GM19099 (cell line): ENCODE measurements around the gene TM9SF4.

Experiments used
- POLR2A ChIP-seq: IDR thresholded peaks from 3 replicates; pipeline ENCODE4 v1.6.1; 2011; ENCODE audit warnings: low read depth; ENCODE audit not compliant: insufficient read length; ENCODE audit errors: extremely low read depth

TM9SF4 gene, protein sequence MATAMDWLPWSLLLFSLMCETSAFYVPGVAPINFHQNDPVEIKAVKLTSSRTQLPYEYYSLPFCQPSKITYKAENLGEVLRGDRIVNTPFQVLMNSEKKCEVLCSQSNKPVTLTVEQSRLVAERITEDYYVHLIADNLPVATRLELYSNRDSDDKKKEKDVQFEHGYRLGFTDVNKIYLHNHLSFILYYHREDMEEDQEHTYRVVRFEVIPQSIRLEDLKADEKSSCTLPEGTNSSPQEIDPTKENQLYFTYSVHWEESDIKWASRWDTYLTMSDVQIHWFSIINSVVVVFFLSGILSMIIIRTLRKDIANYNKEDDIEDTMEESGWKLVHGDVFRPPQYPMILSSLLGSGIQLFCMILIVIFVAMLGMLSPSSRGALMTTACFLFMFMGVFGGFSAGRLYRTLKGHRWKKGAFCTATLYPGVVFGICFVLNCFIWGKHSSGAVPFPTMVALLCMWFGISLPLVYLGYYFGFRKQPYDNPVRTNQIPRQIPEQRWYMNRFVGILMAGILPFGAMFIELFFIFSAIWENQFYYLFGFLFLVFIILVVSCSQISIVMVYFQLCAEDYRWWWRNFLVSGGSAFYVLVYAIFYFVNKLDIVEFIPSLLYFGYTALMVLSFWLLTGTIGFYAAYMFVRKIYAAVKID

DNA sequence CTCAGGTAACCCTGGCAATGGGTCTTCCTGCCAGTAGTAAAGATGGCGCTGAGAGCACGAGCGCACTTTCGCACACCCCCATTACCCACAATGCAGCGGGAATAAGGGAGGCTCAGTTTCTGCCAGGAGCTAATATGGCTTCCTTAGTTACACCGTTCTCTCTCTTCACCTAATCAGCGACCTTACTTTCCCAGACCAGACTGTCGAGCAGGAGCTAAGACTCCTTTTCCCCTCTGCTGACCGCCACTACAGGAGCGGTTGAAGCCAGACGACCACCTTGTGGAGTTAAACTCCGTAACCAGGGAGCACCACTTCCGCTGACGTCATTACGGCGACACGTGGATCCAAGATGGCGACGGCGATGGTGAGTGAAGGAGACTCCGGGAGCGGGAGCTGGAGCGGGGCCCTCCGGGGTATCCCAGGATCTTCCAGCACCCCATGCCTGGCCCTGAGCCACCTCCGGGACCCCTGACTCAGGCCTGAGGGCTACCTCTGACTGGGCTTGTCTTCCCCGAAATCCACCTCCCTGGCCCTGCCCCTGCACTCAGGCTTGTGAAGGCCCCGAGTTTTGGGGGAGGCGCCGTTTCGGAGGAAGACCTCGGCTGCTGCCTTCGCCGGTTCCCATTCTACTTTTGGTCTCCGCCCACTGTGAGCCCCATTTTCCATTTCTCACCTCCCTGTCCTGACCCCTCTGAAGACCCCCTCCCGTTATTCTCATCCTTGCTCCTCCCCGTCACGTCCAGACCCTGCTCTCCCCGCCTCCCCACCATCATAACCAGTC is at the start of gene TM9SF4:
Gene TM9SF4, plus strand, starts transcription at position 323 of the 781 bp plus-strand sequence. Its CDS starts 27 bp downstream, at position 350.
- TF ChIP-seq POLR2A: peak; percentile 83

DNA sequence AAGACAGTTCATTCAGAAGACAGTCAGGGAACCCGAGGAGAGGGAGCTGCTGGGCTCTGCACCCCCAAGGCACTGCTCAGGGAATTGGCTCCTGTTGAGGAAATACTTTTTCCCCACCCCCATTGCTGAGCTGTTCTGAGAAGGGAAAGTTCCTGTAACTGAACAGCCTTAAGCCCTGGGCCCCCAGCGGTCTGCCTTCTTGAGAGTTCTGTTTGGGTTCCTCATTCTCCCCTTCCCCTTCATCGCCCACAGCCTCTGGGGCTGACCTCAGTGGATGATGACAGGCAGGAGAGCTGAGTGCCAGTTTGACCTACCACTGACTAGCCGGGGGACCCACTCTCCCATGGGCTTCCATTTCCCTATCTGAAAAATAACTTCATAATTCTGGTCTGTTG is 46.7 kb upstream of the TM9SF4 start:
- TF ChIP-seq POLR2A: no peak

DNA sequence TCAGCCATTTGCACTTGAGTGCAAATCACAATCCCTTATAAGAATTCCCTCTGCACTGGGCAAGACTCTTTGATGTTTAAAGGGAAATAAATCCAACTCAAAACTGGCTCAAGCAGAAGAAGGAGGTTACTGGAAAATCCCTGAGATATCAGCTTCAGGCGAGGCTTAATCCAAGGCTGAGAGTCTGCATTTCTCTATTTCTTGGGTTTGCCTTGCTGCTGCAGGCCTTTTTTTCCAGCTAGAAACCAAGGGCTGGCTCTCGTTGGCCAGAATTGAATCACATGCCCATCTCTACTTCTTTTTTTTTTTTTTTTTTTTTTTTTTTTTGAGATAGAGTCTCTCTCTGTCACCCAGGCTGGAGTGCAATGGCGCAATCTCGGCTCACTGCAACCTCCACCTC is 45.8 kb upstream of the TM9SF4 start:
- no peak for TF ChIP-seq POLR2A

DNA sequence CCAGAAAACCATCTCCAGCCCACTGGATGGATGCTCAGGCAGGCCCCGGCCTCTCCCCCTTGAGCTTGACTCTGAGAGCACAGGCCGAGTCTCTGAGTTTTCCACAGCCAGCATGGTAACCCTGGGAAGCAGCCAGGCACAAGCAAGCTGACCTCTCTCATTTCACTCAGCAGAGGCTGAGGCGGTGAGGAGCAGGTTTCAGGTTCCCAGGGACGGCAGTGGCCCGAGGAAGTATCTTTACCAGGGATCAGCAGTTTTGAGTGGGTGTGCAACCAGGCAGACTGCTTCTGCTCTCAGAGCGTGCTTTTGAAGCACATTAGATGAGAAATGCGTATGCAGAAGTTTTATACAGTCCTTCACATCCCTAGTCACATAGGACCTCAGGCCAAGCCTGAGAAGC is 44.8 kb upstream of the TM9SF4 start:
- no peak for TF ChIP-seq POLR2A

DNA sequence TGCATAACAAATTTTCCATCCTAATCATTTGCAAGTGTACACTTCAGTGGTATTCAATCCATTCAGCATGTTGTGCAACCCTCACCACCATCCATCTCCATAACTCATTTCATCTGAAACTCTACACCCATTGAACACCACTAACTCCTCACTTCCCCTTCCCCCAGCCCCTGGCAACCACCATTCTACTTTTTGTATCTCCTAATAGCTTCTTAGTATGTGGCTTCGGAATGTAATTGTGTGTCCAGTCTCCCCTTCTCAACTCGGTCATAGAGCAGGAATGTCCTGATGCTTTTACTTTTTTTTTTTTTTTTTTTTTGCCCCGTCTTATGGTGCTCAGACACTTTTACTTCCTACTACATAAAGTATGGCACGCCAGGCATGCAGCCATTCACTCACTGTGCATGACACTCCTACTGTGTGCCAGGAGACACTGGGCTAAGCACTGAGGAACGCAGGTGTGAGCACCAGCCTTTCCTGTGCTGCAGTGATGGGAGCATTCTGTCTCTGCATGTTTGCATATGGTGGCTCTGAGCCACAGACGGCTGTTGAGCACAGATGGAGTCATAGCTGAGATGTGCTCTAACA is 42.2 kb upstream of the TM9SF4 start:
- no peak for TF ChIP-seq POLR2A

DNA sequence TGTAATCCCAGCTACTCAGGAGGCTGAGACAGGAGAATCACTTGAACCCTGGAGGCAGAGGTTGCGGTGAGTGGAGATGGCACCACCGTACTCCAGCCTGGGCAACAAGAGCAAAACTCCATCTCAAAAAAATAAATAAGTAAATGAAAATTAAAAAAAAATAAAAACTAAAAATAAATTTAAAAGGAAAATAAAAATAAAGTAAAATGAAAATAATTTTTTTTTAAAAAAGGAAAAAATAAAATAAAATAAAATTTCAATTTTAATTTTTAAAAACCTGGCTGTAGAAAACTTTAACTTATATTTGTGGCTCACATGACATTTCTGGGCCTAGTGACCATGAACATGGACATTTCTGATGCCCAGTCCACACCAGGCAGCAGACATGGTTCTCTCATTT is 41.3 kb upstream of the TM9SF4 start:
- TF ChIP-seq POLR2A: no peak

DNA sequence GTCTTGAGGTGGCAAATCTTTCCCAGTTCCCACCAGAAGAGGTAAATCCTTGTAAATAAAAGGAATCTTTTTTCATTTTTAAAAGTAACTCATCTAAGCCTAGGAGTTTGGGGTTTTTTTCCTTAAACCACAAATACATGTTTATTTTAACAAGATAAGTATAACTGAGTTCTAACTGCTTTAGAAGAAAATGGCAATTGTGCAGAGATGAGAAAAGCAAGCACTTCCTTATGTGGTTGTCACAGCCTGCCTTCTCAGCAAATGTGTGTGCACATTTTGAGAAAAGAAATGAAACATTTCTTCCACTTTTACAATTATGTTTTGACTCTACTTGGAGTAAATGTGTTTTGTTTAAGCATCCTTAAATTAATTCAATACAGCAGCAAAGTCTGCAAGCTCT is 39.8 kb upstream of the TM9SF4 start:
- TF ChIP-seq POLR2A: no peak

DNA sequence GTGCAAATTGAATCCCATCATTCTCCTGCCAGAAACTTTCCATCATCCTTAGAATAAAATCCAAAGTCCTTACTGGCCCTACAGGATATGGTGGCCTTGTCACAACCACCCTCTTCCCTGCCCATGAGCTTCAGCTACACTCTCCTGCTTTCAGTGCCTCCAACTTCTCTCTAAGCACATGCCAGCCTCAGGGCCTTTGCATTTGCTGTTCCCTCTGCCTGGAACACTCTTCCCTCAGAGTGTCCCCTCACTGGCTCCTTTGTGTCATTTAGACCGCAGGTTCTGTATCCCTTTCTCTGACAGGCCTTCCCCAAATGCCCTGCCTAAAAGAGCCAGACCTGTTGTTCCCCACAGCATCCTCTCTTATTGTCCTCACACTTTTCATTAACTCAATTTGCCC is 39.2 kb upstream of the TM9SF4 start:
- no peak for TF ChIP-seq POLR2A

DNA sequence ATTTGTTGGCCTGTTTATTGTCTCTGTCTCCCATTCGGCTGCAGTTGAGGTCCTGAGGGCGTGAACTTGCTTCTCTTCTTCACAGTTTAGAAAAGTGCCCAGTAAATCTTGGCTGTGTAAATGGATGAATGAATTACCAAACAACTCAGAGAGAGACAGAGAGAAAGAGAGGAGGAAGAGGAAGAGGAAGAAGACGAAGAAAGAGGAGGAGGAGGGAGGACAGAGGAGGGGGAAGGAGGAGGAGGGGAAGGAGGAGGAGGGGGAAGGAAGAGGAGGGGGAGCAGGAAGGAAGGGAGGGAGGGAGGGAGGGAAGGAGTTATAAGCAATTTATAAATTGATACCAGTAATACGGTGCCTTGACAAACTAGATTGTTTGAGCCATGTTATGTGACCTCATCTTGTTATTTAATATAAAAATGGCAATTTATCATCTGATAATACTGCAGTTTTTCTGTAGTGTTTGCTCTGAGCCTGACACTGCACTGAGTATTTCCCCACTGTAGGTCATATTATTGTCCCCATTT is 38.8 kb upstream of the TM9SF4 start:
- TF ChIP-seq POLR2A: no peak

DNA sequence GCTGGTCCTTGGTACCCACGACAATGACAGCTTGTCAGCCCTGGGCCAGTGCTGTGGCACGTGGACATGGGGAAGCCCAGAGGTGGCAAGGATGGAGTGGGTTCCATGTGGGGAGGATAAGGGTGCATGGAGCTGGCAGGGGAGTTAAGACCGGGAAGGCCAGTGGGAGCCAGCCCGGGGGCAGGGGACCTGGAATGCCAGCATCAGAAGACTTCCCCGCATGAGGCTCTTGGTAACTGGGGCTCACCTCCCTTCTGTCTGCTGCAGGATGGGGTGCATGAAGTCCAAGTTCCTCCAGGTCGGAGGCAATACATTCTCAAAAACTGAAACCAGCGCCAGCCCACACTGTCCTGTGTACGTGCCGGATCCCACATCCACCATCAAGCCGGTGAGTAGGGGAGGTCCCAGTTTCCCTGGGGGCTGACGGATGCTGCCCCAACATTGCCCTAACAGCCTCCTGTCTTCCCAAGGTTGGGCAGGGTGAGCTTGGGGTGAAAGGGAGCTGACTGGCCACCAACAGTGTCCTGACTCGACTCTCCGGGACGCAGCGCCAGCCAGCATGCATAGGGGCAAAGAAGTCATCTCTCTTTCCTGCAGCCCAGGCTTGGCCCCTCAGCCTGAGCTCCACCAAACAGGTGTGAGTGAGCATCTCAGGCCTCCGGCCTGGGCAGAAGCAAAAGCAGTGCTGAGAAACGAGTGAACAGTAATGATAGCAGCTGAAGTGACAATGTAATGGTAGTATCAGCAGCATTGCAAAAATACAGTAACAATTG is 37.9 kb upstream of the TM9SF4 start:
- no peak for TF ChIP-seq POLR2A

DNA sequence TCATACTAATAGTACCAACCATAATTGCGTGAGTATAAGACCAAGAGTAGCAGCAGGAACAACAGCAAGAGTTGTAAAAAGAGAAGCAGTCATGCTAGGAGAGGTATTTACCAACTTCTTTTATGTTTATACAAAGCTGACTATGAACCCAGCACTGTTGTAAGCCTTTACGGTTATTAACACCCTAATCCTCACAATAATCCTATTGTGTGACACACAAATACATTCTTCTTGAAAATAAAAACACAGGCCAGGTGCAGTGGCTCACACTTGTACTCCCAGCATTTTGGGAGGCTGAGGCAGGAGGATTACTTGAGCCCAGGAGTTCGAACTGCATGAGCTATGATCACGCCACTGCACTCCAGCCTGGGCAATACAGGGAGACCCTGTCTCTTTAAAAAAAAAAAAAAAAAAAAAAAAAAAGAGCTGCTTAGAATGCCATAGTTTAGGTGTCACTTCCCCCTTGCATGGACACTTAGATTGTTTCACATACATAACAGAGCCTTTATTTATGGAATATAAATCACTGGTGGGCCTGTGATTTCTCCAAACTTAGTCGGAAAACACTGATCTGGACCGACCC is 37.3 kb upstream of the TM9SF4 start:
- no peak for TF ChIP-seq POLR2A

DNA sequence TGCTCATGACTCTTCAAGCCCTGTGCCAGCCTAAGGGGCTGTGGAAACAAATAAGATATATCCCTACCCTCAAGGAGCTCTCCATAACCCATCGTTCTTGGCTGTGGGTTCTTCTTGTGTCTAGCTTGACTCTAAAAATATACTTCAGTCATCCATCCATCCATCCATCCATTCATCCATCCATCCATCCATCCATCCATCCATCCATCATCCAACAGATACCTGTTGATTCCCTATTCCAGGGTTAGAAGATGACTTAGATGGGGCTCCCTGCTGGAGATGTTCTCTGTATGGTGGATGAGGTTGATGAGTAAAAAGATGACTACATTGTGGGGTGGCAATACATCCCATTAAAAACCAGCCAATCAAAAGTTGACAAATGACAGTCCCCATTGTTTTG is 34.0 kb upstream of the TM9SF4 start:
- TF ChIP-seq POLR2A: no peak

DNA sequence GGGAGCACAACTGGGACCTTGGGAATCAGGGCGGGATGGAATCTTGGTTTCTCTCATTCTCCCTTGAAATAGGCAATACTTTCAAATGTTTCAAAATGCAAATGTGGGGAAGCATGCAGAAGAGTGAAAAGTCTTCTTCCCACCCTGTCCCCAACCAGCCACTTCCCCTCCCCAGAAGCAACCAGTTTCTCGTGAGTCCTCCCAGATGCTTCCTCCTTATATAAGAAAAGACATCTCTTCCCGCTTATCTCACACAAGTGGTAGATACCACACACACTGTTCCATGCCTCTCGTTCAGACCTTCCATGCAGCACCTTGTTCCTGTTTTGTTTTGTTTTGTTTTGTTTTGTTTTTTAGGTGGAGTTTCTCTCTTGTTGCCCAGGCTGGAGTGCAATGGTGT is 32.3 kb upstream of the TM9SF4 start:
- TF ChIP-seq POLR2A: no peak

DNA sequence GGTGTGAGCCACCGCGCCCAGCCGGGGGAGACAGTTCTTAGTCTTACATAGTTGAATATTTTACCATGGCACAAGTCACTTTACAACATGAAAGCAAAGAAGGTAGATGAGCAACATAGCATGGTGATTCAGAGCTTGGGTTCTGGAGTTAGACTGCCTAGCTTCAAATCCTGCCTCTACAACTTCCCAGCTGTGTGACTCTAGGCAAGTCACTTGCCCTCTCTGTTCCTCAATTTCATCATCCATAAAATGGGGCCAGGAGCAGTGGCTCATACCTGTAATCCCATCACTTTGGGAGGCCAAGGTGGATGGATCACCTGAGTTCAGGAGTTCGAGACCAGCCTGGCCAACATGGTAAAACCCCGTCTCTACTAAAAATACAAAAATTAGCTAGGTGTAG is 31.2 kb upstream of the TM9SF4 start:
- TF ChIP-seq POLR2A: no peak

DNA sequence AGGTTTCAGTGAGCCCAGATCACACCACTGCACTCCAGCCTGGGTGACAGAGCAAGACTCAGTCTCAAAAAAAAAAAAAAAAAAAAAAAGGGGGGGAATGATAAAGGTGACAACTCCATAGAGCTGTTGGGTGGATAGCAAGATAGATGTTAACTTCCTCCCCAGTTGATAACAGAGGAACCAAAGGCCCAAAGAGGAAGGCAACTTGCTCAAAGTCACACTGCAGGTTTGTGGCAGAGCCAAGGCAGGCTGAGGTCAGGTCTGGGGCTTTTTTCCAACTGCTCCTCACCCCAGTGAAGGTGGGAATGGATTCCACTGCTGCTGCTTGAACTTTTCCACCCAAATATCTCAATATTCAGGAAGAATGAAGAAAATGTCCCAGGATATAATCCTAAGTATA is 30.7 kb upstream of the TM9SF4 start:
- no peak for TF ChIP-seq POLR2A

DNA sequence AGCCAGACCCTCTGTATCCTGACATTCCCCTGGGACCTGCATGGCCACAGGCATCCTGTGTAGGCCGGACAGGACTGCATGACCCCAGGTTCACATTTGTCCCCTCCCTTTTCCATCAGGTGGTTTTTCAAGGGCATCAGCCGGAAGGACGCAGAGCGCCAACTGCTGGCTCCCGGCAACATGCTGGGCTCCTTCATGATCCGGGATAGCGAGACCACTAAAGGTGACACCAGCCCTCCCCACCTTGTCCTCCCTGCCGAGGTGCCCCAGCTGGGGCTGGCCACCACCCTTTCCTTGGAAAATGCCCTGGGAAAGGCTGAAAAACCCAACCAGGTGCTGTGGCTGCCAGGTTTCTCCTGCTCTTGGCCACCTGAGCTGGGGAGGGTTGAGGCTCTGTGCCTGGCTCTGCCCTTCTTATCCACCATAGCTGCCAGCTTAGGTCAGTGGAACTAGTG is 29.8 kb upstream of the TM9SF4 start:
- no peak for TF ChIP-seq POLR2A
